SK-N-MC (cell line): ENCODE measurements around the gene TEX30.

Experiments
- EZH2 ChIP-seq: fragments of 200-600 bp; sonication (generic); IDR thresholded peaks from one replicate; pipeline ENCODE4 v1.6.1; 2017; ENCODE audit warnings: antibody characterized with exemption
- FOXP2 ChIP-seq: optimal IDR thresholded peaks from 2 replicates; pipeline ENCODE3; 2011; ENCODE audit warnings: mild to moderate bottlenecking, moderate library complexity; ENCODE audit not compliant: insufficient read depth; ENCODE audit errors: extremely low read length, control extremely low read depth
- POLR2AphosphoS5 ChIP-seq: IDR thresholded peaks from 2 replicates; pipeline ENCODE4 v1.6.1; 2012; ENCODE audit warnings: mild to moderate bottlenecking, low read depth, low read length, borderline replicate concordance

- TF ChIP-seq POLR2AphosphoS5 (no peak), EZH2 (no peak), FOXP2 (no peak)
Measured at GRCh38 chr13:102814025-102814607, 40.5 kb upstream of the TEX30 start.
